ENCODE measurements around the gene PIK3R2.

DNA sequence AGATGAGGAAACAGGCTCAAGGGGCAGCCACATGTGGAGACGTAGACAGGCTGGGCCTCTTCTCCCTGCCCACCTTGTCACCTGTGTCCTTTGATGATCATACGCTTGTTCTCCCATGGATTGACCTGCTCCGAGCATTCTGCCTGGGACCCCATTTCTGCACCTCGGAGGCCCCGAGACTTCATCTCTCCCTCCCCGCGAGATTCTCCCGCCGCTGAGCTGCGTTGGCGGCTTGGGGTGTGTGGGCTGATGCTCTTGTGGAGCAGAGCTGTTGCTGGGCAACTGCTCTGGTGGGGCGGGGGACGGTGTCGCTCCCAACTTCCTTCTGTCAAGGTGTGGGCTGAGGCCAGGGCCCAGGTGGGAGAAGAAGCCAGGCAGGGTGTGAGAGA lies 33.3 kb upstream of the PIK3R2 start:
- TF ChIP-seq POLR2A (IDR thresholded peaks at IDR 0.05) (no peak), POLR2AphosphoS5 (IDR thresholded peaks at IDR 0.05; ENCODE audit: insufficient read depth in 1 of 2, low read depth in 1 of 2) (no peak)
- TF ChIP-seq, protein P1, sequence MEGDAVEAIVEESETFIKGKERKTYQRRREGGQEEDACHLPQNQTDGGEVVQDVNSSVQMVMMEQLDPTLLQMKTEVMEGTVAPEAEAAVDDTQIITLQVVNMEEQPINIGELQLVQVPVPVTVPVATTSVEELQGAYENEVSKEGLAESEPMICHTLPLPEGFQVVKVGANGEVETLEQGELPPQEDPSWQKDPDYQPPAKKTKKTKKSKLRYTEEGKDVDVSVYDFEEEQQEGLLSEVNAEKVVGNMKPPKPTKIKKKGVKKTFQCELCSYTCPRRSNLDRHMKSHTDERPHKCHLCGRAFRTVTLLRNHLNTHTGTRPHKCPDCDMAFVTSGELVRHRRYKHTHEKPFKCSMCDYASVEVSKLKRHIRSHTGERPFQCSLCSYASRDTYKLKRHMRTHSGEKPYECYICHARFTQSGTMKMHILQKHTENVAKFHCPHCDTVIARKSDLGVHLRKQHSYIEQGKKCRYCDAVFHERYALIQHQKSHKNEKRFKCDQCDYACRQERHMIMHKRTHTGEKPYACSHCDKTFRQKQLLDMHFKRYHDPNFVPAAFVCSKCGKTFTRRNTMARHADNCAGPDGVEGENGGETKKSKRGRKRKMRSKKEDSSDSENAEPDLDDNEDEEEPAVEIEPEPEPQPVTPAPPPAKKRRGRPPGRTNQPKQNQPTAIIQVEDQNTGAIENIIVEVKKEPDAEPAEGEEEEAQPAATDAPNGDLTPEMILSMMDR (IDR thresholded peaks at IDR 0.05): no peak
